Anterior cingulate cortex (tissue), 58 donors: ENCODE results near the gene KIF6.

ENCODE experiments used
- DNase-seq, 58 donors: peaks; one replicate each; lab custom pipeline; 2025; lab: John Stamatoyannopoulos, UW

Gene KIF6

GRCh38 chr6:39468385-39468784, 256.8 kb downstream of the KIF6 start:
- DNase-seq, result no peak

DNA sequence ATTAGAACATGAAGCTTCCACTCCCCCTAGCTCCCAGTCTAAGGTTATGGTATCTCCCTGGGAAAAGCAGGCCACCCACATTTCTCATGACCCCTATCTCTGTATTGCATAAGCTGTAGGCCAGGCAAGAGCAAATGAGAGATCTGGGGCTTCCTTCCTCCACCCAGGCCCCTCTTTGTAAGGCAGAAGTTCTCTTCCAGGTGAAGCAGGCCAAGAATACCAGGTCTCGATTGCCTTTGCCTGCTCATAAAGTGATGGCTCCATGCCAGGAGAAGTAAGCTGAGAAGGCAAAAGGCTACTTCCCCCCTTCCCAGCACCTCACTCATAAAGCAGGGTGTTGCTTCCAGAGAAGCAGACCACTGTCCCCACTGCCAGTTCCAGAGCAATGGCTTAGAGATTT, 258.6 kb downstream of the KIF6 start:
- DNase-seq, result no peak

DNA sequence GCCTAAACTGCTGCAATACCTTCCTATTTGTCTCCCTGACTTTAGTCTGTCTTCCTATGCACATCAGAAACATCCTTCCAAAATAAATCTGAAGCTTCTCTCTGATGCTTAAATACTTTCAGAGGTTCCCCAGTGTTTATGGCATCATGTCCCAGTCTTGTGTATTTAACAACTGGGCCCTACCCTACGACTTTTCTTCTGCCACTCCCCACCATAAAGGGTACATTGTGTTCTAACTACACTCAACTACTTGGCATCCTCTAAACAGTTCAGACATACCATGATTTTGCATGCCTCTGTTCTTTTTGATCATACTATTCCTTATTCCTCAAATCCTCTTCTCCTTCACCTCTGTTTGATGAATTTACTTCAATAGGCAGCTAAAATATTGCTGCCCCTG, 259.7 kb downstream of the KIF6 start:
- DNase-seq, result no peak

DNA sequence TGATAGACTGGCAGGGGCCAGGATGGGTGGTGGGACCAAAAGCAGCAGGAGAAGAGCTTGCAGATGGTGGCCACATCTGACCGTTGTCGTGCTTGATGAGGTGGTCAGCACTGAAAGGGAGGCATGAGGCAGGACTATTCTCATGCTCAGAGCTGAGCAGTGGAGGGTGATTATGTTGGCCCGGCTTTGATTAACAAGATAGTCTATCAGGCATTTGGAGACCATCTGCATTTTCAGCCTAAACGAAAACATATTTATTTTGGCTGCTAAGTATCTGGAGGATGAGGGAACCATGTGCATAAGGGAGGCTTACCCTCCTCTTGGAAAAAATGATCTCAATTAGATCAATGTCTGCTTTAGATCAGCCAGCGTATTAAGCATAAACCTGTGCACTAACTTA, 261.1 kb downstream of the KIF6 start:
- DNase-seq, result no peak

DNA sequence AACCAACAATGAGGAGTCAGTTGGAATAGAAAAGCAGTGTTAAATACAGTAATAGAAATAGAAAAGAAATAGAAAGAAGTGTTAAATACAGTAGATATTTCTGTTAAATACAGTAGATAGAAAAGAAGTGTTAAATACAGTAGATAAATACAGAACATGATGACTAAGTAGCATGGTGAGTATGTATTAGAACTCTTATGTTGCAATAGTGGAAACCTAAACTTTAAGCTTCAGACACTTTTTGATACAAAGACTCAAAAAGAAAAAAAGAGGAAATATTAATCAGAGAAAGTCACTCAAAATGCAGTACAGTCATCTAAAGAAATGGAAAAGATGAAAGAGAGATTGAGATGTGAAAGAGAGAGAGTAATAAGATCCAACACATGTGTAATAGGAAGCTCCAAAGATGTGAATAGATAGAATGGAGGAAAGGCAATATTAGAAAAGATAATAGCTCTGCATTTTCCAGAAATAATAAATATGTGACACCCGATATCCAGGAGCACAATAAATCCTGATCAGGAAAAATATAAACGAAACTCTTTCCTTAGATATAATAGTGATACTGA, 271.2 kb downstream of the KIF6 start:
- no peak for DNase-seq

GRCh38 chr6:39453241-39453640, 272.0 kb downstream of the KIF6 start:
- no peak for DNase-seq

DNA sequence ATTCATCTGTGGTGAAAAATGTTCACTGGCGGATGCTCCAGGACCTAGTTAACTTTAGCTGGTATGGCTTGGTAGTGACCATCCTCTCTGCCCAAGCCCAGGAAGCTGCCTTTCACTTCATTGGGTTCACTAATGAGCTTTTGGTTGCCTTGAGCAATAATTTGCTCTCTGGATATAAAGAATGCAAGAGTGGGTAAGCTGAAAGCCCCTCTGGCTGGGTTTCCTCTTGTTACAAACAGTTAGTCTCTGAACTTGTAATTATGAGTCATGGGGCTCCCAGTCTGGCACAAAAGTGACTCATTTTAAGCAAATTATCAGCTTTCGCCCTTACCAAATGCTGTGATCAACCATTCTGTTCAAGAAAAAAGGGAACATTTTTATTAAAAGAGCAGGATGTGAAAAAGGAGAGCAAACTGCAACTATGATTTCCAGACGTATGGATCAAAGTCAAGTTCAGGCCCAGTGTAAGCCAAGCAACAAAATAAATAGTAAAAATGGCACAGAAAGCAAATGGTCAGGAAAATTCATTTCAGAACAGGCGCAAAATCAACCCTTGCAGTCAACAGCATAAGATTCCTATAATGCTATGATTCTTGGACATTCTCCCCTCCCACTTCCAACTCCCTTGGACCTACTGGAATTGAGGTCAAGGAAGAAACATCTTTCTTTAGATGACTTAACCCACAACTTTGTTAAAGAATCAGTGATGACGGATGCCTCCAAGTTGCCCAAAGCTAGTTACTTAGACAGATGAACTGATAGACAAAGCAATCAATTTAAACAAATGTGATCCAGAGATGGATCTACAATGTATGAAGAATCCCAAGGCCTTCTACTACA, 272.7 kb downstream of the KIF6 start:
- DNase-seq, result no peak

- no peak for DNase-seq
Observed at GRCh38 chr6:39451831-39452230, 273.4 kb downstream of the KIF6 start.

DNA sequence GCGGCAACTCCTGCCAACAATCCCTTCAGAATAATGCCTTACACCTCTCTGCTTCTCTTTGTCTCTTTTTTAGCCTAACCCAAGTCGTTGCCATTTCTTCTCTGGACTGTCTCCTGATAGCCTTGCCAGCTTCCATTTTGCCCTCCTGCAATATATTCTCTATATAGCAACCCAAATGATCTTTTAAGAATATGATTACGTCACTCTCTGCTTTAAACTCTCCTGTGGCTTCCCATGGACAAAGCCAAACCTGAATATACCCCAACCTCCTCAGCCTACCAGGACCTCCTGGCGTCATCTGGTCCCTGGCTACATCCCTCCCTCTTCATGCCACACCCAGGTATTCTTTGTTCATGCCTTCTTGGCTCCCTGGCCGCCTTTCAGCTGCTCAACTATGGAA, 276.2 kb downstream of the KIF6 start:
- DNase-seq, result no peak

DNA sequence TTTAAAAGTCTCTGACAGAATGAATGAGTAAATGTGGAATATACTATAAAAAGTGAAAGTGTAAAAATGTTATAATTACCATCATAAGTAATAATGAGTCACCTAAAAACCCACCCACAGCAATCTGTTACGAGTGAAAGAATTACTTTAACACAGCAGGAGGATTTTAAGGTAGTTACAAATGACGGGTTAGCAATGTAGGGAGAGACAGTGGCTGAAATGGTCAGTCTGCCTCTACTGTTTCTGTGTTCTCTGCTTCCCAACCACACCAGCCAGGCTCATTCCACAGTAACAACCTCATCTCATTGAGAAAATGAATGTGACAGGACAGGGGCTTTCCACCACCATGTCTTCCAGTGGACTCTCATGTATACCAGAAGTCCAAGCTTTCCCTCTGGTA, 278.3 kb downstream of the KIF6 start:
- no peak for DNase-seq

- DNase-seq, result no peak
Observed at GRCh38 chr6:39445667-39446066, 279.5 kb downstream of the KIF6 start.

DNA sequence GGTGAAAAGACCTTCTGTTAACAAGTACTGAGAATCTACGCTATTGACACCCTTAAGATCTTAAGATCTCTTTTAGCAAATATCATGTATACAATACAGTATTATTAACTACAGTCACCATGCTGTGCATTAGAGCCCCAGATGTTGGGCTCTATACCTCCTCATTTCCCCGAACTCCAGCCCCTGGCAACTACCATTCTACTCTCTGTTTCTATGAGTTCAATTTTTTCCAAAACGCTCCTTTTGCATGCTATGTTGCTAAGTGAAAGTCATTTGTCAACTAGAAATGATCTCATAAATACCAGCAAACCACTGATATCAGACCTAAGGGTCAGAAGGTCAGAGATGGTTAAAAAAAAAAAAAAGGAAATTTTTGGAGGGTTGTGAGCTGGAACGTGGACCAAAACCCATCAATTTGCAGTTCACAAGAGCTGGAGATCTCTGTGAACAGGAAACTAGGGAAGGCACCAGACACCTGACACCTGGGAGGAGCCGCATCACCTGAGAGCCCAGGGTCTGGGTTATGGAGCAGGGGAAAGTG, 280.7 kb downstream of the KIF6 start:
- no peak for DNase-seq

- DNase-seq, result no peak
Observed at GRCh38 chr6:39441986-39442385, 283.2 kb downstream of the KIF6 start.

GRCh38 chr6:39441301-39441700, 283.9 kb downstream of the KIF6 start:
- no peak for DNase-seq

- DNase-seq, result no peak
Observed at GRCh38 chr6:39440039-39440426, 285.2 kb downstream of the KIF6 start.

GRCh38 chr6:39439342-39440038, 285.7 kb downstream of the KIF6 start:
- no peak for DNase-seq

- DNase-seq, result no peak
Observed at GRCh38 chr6:39433630-39434029, 291.6 kb downstream of the KIF6 start.

GRCh38 chr6:39432330-39433025, 292.7 kb downstream of the KIF6 start:
- no peak for DNase-seq

DNA sequence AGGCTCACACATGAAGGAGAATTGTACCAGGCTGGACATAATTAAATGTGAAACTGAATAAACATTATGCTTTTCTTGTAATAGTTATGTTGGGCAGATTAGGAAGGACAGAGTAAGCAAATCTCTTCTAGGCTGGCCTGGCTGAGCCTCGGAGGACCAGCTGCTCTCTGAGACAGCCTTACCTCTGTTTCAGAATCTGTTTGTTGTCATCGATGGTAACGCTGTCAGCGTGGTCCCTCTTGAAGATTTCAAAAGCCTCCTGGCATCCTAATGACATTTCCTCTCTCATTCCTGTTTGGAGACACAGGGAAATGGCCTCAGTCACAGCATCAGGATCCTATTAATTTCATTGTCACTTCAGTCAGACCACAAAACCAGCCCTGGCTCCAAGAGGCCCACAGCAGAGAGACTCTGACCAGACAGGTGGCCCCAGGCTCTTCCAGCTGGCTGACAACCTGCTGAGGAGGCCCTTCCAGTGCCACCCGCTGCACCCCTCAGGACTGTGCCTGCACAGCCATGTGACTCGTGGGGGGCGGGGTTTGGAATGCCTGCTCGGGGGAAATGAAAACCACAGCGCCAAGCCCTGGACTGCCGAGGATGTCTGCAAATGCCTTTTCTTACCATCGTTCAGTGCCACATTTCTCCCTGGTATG, 294.2 kb downstream of the KIF6 start:
- peak in 48 of 58 donors; percentile 12 to 84 (median 55) for DNase-seq

DNA sequence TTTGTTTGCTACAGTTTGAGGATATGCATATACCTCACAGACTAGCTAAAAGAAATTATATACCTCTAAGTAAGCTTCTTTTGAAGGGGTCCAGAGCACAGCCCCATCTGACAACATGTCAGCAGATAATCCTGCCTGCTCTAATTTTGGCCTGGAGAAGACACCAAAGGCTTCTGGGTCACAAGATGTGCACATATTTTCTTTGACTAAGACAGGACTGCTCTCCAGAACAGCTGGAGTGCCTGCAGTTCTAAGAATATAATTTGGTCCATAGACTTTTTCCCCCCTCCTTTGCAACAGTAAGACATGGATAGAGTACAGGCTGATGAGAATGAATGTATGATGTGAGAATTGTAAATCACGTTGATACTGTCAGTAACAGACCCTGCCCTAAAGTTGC, 294.8 kb downstream of the KIF6 start:
- no peak for DNase-seq
